Right ventricle myocardium superior (tissue), 1 donor: ENCODE results near the gene PRPF4. TPM values are rescaled to one million over a fixed set of nuclear protein-coding genes. Genes with fewer than 3 reads are reported as not detected.

Experiments
- ATAC-seq: fragments of 200-7000 bp; cut with Tn5 transposase; one replicate; pipeline ENCODE4 v1.9.1; 2020; ENCODE audit warnings: mild to moderate bottlenecking; ENCODE audit not compliant: poor library complexity
- DNase-seq: peaks from one replicate; pipeline ENCODE4 v3.0.0-alpha.2; 2020
- intact Hi-C: fragments of 100-400 bp; cut with DNase I; formaldehyde crosslinking; loops from one replicate; pipeline ENCODE4 v1.11.2; 2022
- total RNA-seq: library from RNA; stranded (reverse); fragmentation: NEBNext Ultra II Directional; extraction: Animal tissue kit (Norgen Biotek cat#: 25700); gene quantifications from one replicate; pipeline ENCODE4 v1.2.1, GENCODE V29; 2021
- donor health status: DM: no; HTN: yes; CAD: no; lungs with severe emphysema.

Gene PRPF4
- total RNA-seq, 1 donor from 2014 or later = 11.0 TPM

DNA sequence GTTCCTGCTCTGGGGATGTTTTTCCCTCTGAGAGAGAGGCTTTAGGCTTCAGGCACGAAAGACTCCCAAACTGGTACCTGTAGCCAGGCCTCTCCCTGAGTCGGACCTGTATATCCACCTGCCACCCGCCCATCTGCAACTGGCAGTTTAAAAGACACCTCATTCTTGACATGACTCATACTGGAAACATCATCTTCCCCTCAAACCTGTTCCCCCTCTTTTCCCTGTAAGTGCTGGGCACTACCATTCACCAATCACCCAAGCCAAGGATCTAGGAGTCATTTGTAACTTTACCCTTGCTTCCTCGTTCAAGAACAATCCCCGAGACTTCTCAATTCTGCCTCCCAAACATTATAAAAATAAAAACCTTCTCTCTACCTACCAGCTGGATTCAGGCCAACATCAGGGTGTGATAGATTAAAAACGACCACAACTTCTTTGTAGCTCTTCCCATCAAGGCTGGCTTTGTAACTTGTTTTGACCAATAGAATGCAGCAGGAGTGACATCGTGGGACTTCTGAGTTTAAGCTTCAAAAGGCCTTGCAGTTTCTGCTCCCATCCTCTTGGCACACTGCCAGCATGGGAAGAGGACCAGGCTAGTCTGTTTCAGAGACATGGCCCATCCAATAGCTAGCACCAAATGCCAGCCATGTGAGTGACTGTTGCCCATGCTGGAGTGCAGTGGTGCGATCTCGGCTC lies 66.4 kb downstream of the PRPF4 start:
- no peak for DNase-seq
- no peak for ATAC-seq
- intact Hi-C loops = no loop called here

Other genes starting within 250 kb of the PRPF4 start
- 1.0 TPM for gene ZFP37, start 218.9 kb upstream of the PRPF4 start, total RNA-seq
- gene SLC31A2, start 124.7 kb upstream of the PRPF4 start, total RNA-seq = 14.1 TPM
- 18.1 TPM for gene FKBP15, start 54.4 kb upstream of the PRPF4 start, total RNA-seq
- 9.4 TPM for gene SLC31A1, start 54.1 kb upstream of the PRPF4 start, total RNA-seq
- 40.1 TPM for gene CDC26, start 86 bp upstream of the PRPF4 start, total RNA-seq
- not detected for gene RNF183, start 27.7 kb downstream of the PRPF4 start, total RNA-seq
- 13.8 TPM for gene WDR31, start 64.6 kb downstream of the PRPF4 start, total RNA-seq
- 0.24 TPM for gene BSPRY, start 73.9 kb downstream of the PRPF4 start, total RNA-seq
- 9.8 TPM for gene HDHD3, start 101.3 kb downstream of the PRPF4 start, total RNA-seq
- 129 TPM for gene ALAD, start 125.6 kb downstream of the PRPF4 start, total RNA-seq
- 20.6 TPM for gene POLE3, start 135.0 kb downstream of the PRPF4 start, total RNA-seq
- 0.27 TPM for gene C9orf43, start 135.1 kb downstream of the PRPF4 start, total RNA-seq
- 138 TPM for gene RGS3, start 188.1 kb downstream of the PRPF4 start, total RNA-seq